GM12878 (cell line): ENCODE results near the gene TNNT2. TPM values are rescaled to one million over a fixed set of nuclear protein-coding genes. Genes with fewer than 3 reads are reported as not detected.

Experiments used
- polyA plus RNA-seq, 11 experiments: library from polyadenylated mRNA; depleted of rRNA in 4 of 11; unstranded in 6 of 11; stranded (reverse) in 5 of 11; fragments of >200 nt; fragmentation: Nextera tagmentation in 4 of 11; fragmentation: Illumina TruSeq in 1 of 11; extraction: Ambion mirVana in 4 of 11; extraction: Trizol in 1 of 11; gene quantifications; 1 replicate in 1 of 11; 2 replicates in 10 of 11; pipeline versions ENCODE4 v1.2.1 to v1.2.3, GENCODE V29; 2011 to 2016; ENCODE audit warnings: inconsistent platforms in 2 of 11, missing spikeins in 2 of 11, low read depth in 1 of 11
- total RNA-seq, 4 experiments: library from RNA; depleted of rRNA in 3 of 4; stranded (reverse); fragments of >200 nt in 3 of 4; fragmentation: Illumina TruSeq in 1 of 4; extraction: Trizol in 1 of 4; gene quantifications; 2 replicates each; pipeline versions ENCODE4 v1.2.1 to v1.2.3, GENCODE V29; 2013 to 2021

TNNT2 gene
- total and polyA plus RNA-seq, 10 of the 15 experiments (the other 5 are each of a cell fraction or from before 2014, with no cell fraction given), result 2.2 TPM; not detected in 9

Other genes starting within 250 kb of the TNNT2 start
Only the 7 nearest of the 8 such genes appear.
- not detected in 2 replicates for gene IGFN1, start 186.9 kb downstream of the TNNT2 start, total RNA-seq (2014; rRNA removed)
- gene IGFN1, start 186.9 kb downstream of the TNNT2 start, total RNA-seq (2014; rRNA removed; fragmentation: Illumina TruSeq; extraction: Trizol), result not detected in 2 replicates
- gene IGFN1, start 186.9 kb downstream of the TNNT2 start, total RNA-seq (2021), result not detected in 2 replicates
- not detected in 2 replicates for gene IGFN1, start 186.9 kb downstream of the TNNT2 start, polyA plus RNA-seq (2011; rRNA removed)
- not detected in 2 replicates for gene IGFN1, start 186.9 kb downstream of the TNNT2 start, polyA plus RNA-seq (2014; fragmentation: Illumina TruSeq; extraction: Trizol)
- gene IGFN1, start 186.9 kb downstream of the TNNT2 start, polyA plus RNA-seq (2014; fragmentation: Nextera tagmentation; extraction: Ambion mirVana), result not detected
- not detected in 2 replicates for gene IGFN1, start 186.9 kb downstream of the TNNT2 start, polyA plus RNA-seq (2014; rRNA removed)
- gene IGFN1, start 186.9 kb downstream of the TNNT2 start, polyA plus RNA-seq (2016; fragmentation: Nextera tagmentation; extraction: Ambion mirVana), result not detected
- gene PKP1, start 94.2 kb downstream of the TNNT2 start, total RNA-seq (2014; rRNA removed), result not detected in 2 replicates
- not detected in 2 replicates for gene PKP1, start 94.2 kb downstream of the TNNT2 start, total RNA-seq (2014; rRNA removed; fragmentation: Illumina TruSeq; extraction: Trizol)
- not detected in 2 replicates for gene PKP1, start 94.2 kb downstream of the TNNT2 start, total RNA-seq (2021)
- 0.03 TPM in 1 of 2 replicates, not detected in the other for gene PKP1, start 94.2 kb downstream of the TNNT2 start, polyA plus RNA-seq (2011; rRNA removed)
- gene PKP1, start 94.2 kb downstream of the TNNT2 start, polyA plus RNA-seq (2014; fragmentation: Illumina TruSeq; extraction: Trizol), result not detected in 2 replicates
- not detected for gene PKP1, start 94.2 kb downstream of the TNNT2 start, polyA plus RNA-seq (2014; fragmentation: Nextera tagmentation; extraction: Ambion mirVana)
- not detected in 2 replicates for gene PKP1, start 94.2 kb downstream of the TNNT2 start, polyA plus RNA-seq (2014; rRNA removed)
- gene PKP1, start 94.2 kb downstream of the TNNT2 start, polyA plus RNA-seq (2016; fragmentation: Nextera tagmentation; extraction: Ambion mirVana), result not detected
- gene LAD1, start 21.6 kb upstream of the TNNT2 start, total RNA-seq (2014; rRNA removed), result 0.22 and 0.40 TPM in 2 replicates
- 0.18 and 0.40 TPM in 2 replicates for gene LAD1, start 21.6 kb upstream of the TNNT2 start, total RNA-seq (2014; rRNA removed; fragmentation: Illumina TruSeq; extraction: Trizol)
- gene LAD1, start 21.6 kb upstream of the TNNT2 start, total RNA-seq (2021), result 0.26 and 0.53 TPM in 2 replicates
- 0.05 TPM in 1 of 2 replicates, not detected in the other for gene LAD1, start 21.6 kb upstream of the TNNT2 start, polyA plus RNA-seq (2011; rRNA removed)
- 0.11 and 0.48 TPM in 2 replicates for gene LAD1, start 21.6 kb upstream of the TNNT2 start, polyA plus RNA-seq (2014; fragmentation: Illumina TruSeq; extraction: Trizol)
- gene LAD1, start 21.6 kb upstream of the TNNT2 start, polyA plus RNA-seq (2014; fragmentation: Nextera tagmentation; extraction: Ambion mirVana), result not detected
- 0.32 and 0.80 TPM in 2 replicates for gene LAD1, start 21.6 kb upstream of the TNNT2 start, polyA plus RNA-seq (2014; rRNA removed)
- under 1 TPM in 1 of 2 experiments, not detected in 1; 0.16 TPM for gene LAD1, start 21.6 kb upstream of the TNNT2 start, polyA plus RNA-seq (2016; fragmentation: Nextera tagmentation; extraction: Ambion mirVana)
- gene TNNI1, start 44.0 kb upstream of the TNNT2 start, total RNA-seq (2014; rRNA removed), result under 0.01 TPM in 1 of 2 replicates, not detected in the other
- 0.14 TPM in 1 of 2 replicates, not detected in the other for gene TNNI1, start 44.0 kb upstream of the TNNT2 start, total RNA-seq (2014; rRNA removed; fragmentation: Illumina TruSeq; extraction: Trizol)
- not detected in 2 replicates for gene TNNI1, start 44.0 kb upstream of the TNNT2 start, total RNA-seq (2021)
- 0.41 and 0.50 TPM in 2 replicates for gene TNNI1, start 44.0 kb upstream of the TNNT2 start, polyA plus RNA-seq (2011; rRNA removed)
- not detected in 2 replicates for gene TNNI1, start 44.0 kb upstream of the TNNT2 start, polyA plus RNA-seq (2014; fragmentation: Illumina TruSeq; extraction: Trizol)
- under 1 TPM in 1 of 2 experiments, not detected in 1; 0.04 TPM for gene TNNI1, start 44.0 kb upstream of the TNNT2 start, polyA plus RNA-seq (2014; fragmentation: Nextera tagmentation; extraction: Ambion mirVana)
- 0.39 TPM in 1 of 2 replicates, not detected in the other for gene TNNI1, start 44.0 kb upstream of the TNNT2 start, polyA plus RNA-seq (2014; rRNA removed)
- gene TNNI1, start 44.0 kb upstream of the TNNT2 start, polyA plus RNA-seq (2016; fragmentation: Nextera tagmentation; extraction: Ambion mirVana), result 1 to 10 TPM in 1 of 2 experiments, under 1 TPM in 1; 0.20 to 1.0 TPM
- 22.4 and 26.0 TPM in 2 replicates for gene PHLDA3, start 91.5 kb upstream of the TNNT2 start, total RNA-seq (2014; rRNA removed)
- gene PHLDA3, start 91.5 kb upstream of the TNNT2 start, total RNA-seq (2014; rRNA removed; fragmentation: Illumina TruSeq; extraction: Trizol), result 6.4 and 7.7 TPM in 2 replicates
- 33.7 and 35.5 TPM in 2 replicates for gene PHLDA3, start 91.5 kb upstream of the TNNT2 start, total RNA-seq (2021)
- 8.9 and 17.5 TPM in 2 replicates for gene PHLDA3, start 91.5 kb upstream of the TNNT2 start, polyA plus RNA-seq (2011; rRNA removed)
- gene PHLDA3, start 91.5 kb upstream of the TNNT2 start, polyA plus RNA-seq (2014; fragmentation: Illumina TruSeq; extraction: Trizol), result 2.5 and 5.5 TPM in 2 replicates
- 1 to 10 TPM in 1 of 2 experiments, under 1 TPM in 1; 0.60 to 2.0 TPM for gene PHLDA3, start 91.5 kb upstream of the TNNT2 start, polyA plus RNA-seq (2014; fragmentation: Nextera tagmentation; extraction: Ambion mirVana)
- gene PHLDA3, start 91.5 kb upstream of the TNNT2 start, polyA plus RNA-seq (2014; rRNA removed), result 27.9 and 38.4 TPM in 2 replicates
- gene PHLDA3, start 91.5 kb upstream of the TNNT2 start, polyA plus RNA-seq (2016; fragmentation: Nextera tagmentation; extraction: Ambion mirVana), result 10 to 100 TPM; 47.5 to 57.4 TPM
- gene CSRP1, start 129.4 kb upstream of the TNNT2 start, total RNA-seq (2014; rRNA removed), result 80.1 and 80.4 TPM in 2 replicates
- gene CSRP1, start 129.4 kb upstream of the TNNT2 start, total RNA-seq (2014; rRNA removed; fragmentation: Illumina TruSeq; extraction: Trizol), result 61.2 and 63.3 TPM in 2 replicates
- 67.9 and 79.8 TPM in 2 replicates for gene CSRP1, start 129.4 kb upstream of the TNNT2 start, total RNA-seq (2021)
- 50.2 and 81.0 TPM in 2 replicates for gene CSRP1, start 129.4 kb upstream of the TNNT2 start, polyA plus RNA-seq (2011; rRNA removed)
- gene CSRP1, start 129.4 kb upstream of the TNNT2 start, polyA plus RNA-seq (2014; fragmentation: Illumina TruSeq; extraction: Trizol), result 59.5 and 88.3 TPM in 2 replicates
- gene CSRP1, start 129.4 kb upstream of the TNNT2 start, polyA plus RNA-seq (2014; fragmentation: Nextera tagmentation; extraction: Ambion mirVana), result 10 to 100 TPM; 23.4 to 24.3 TPM
- gene CSRP1, start 129.4 kb upstream of the TNNT2 start, polyA plus RNA-seq (2014; rRNA removed), result 80.8 and 93.4 TPM in 2 replicates
- gene CSRP1, start 129.4 kb upstream of the TNNT2 start, polyA plus RNA-seq (2016; fragmentation: Nextera tagmentation; extraction: Ambion mirVana), result 10 to 100 TPM; 94.4 to 99.2 TPM
- 0.11 and 0.45 TPM in 2 replicates for gene NAV1, start 161.4 kb upstream of the TNNT2 start, total RNA-seq (2014; rRNA removed)
- 0.09 and 0.64 TPM in 2 replicates for gene NAV1, start 161.4 kb upstream of the TNNT2 start, total RNA-seq (2014; rRNA removed; fragmentation: Illumina TruSeq; extraction: Trizol)
- gene NAV1, start 161.4 kb upstream of the TNNT2 start, total RNA-seq (2021), result 1.3 and 1.5 TPM in 2 replicates
- gene NAV1, start 161.4 kb upstream of the TNNT2 start, polyA plus RNA-seq (2011; rRNA removed), result 0.26 and 0.37 TPM in 2 replicates
- gene NAV1, start 161.4 kb upstream of the TNNT2 start, polyA plus RNA-seq (2014; fragmentation: Illumina TruSeq; extraction: Trizol), result 0.54 and 0.81 TPM in 2 replicates
- under 1 TPM; 0.04 to 0.05 TPM for gene NAV1, start 161.4 kb upstream of the TNNT2 start, polyA plus RNA-seq (2014; fragmentation: Nextera tagmentation; extraction: Ambion mirVana)
- 0.19 and 0.47 TPM in 2 replicates for gene NAV1, start 161.4 kb upstream of the TNNT2 start, polyA plus RNA-seq (2014; rRNA removed)
- under 1 TPM; 0.35 to 0.45 TPM for gene NAV1, start 161.4 kb upstream of the TNNT2 start, polyA plus RNA-seq (2016; fragmentation: Nextera tagmentation; extraction: Ambion mirVana)